NCI-H526 (cell line): Measurements from ENCODE around the gene SSU72.
A peak's percentile ranks its signal among the peaks of the same experiment; 100 is the strongest.
"Not testable (repeated sequence)": the region's sequence is repeated elsewhere in the genome, so short reads cannot be mapped to it uniquely, and the experiment has no call there.

Experiments used
- DNase-seq, 2 experiments: peaks; one replicate each; lab custom pipeline; 2025; lab: John Stamatoyannopoulos, UW

SSU72 gene

GRCh38 chr1:1595341-1595740 is 20.7 kb upstream of the SSU72 start:
- DNase-seq = not testable (repeated sequence)

DNA sequence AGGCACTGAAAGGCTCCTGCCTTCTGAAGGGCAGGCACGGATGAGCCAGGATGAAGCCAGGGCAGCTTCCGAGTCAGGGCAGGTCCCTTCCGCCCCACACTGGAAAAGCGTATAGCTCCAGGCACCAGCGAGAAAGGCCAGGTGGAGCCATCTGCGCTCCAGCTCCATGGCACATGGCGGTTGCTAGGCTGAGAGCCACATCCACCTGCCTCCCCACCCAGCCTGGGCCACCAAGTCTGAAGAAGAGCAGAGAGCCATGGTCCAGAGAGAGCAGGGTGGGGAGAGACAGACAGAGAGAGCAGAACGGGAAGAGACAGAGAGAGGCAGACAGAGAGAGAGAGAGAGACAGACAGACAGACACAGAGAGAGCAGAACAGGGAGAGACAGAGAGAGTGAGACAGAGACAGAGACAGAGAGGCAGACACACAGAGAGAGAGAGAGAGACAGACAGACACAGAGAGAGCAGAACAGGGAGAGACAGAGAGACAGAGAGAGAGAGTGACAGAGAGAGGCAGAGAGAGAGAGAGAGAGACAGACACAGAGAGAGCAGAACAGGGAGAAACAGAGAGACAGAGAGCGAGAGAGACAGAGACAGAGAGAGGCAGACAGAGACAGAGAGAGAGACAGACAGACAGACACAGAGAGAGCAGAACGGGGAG is 20.1 kb upstream of the SSU72 start:
- DNase-seq = peak; percentile 55 to 75

DNA sequence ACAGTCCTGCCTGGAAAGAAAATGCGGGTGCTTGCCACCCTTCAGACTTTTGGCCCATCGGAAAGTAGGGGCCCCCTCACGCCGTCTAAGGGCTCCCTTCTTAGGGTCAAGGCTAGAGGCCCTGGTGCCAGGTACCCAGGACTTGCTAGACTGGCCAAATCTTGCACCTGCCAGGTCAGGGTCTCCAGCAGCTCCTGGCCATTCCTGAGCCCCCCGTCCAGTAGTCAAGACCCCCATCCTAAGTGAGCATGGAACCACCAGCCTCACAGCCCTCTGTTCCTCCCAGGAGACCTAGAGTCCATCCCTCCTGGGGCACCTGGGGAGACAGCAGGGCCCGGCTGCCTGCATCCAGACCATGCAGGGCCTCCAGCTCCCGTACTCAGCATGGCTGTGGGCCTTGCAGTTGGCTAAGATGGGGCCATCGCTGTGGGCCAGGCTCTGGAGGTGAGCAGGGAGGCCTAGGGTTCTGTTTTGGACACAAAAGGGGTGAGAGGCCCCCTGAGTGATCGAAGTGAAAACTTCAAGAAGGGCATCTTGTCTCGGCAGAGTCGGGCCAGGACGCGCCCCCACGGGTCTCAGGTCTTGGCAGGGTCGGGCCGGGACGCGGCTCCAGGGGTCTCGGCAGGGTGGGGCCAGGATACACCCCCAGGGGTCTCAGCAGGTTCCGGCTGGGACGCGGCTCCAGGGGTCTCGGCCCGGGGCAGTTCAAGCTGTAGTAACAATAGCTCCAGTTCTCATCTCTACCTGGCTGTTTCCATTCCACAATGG is 19.4 kb upstream of the SSU72 start:
- DNase-seq = no peak

GRCh38 chr1:1591452-1591851 is 16.8 kb upstream of the SSU72 start:
- DNase-seq = no peak

- DNase-seq = no peak
These were observed 8.8 kb upstream of the SSU72 start for GRCh38 chr1:1583347-1584010.

DNA sequence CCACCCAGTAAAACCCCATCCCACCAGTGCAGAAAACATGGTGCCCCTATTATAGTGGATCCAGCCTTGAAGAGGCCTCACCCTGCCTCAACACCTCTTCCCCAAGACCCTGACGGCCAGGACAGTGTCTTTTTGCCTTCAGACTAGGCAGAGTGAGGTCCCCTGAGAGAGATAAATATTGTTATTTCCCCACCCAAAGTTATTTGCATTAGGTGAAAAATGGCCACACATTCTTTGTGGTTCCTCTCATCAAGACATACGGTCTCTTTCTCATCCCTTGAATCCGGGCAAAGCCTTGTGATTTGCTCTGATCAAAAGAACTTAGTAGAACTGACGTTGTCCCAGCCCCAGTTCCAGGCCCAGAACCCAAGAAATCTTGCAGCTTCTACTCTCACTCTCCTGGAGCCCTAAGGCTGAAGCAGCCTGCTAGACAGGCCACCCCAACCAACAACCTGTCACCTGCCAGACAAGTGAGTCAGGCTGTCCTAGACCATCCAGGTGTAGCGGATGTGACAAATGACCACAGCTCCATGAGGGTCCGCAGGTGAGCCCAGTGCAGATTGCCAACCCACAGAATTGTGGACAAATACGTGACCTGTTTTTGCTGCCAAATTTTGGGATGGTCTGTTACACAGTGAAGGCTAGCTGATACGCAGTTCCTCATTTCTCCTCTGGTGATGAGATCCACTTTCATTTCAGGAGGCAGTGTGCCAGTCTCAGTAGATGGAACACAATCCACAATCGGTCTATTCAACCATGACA is 8.1 kb upstream of the SSU72 start:
- DNase-seq = no peak

DNA sequence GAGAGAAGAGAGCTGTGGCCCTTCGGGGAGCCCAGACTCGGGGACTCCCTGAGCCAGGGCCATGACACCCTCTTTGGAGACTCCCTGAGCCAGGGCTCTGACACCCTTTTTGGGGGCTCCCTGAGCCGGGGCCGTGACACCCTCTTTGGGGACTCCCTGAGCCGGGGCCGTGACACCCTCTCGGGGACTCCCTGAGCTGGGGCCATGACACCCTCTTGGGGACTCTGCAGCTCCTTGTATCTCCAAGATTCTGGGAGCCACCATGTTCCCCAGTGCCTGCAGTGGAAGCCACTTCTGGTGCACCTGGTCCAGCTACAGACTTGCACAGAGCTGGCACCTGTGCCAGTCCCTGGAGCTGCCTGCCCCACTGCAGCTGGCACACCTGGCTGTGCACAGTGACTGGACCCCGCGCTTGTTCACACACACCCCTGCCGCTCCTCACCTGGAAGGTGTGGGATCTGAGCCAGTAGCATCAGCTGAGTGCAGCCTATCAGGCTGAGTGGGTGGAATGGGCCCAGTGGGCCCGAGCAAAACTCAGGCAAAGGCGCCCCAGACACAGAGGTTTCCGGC is 3.8 kb upstream of the SSU72 start:
- no peak for DNase-seq

DNA sequence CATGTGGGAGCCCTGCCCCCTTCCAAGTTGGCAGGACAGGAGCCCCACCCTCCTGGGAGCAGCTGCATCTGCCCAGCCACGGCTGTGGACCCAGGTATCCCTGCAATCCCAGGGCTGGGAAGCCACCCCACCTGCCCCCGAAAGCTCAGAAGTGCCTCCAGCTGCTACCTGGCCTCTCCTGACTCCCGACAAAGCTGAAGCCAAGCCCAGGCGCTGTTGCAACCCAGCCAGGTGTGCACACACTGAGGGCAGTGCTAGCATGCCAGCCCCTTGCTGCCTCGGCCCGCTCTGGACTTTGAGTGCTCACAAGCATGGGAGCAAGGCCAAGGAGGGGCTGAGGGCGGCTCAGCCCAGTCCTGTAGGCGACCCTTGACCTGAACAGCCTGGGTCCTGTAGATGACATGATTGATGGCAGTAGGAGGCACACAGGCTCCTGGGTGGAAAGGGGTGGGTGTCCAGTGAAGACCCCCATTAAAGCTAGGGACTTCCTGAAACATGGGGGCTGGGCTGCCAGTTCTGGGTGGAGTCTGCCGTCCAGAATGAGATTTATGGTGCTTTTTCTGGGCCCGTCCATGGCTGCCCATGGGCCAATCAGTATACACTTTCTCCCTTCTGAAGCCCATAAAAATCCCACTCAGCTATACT is 2.8 kb upstream of the SSU72 start:
- DNase-seq = no peak

DNA sequence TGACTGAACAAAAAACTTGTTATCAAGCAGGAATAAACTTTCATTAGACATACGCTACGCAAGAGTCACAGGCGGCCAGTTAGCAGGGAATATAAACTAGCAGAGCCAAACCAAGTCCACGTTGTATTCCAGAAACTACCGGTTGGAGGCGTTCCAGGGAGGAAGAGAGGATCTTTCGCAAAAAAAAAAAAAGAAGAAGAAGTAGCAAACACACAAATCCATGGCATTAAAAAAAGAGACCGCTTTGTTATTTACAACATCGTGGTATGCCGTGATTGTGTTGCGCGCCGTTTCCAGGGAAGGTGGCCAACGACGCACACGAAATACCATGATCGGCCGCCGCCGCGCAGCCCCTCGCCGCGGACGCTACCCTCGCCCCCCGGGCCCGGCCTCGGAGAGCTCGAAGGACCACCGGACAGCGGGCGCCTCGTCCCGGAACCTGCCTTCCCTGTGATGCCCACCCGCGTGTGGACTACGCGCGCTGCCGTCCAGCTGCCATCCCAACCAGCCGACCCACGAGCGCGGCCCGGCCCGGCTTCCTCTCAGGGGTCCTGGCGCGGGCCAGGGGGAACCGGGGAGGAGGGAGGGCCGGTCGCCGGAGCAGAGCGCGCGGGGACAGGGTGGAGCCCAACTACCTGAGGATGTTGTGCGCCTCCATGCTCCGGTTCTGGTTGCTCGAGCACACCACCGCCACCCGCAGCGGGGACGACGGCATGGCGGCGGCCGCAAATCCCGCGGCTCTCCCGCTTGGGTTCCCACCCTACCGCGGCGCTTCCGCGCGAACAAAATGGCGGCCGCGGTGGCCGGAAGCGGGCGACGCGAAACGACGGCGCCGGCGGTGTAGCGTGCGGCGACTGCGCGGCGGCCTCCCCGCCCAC is 581 bp downstream of the SSU72 start:
- peak in 1 of 2 experiments; percentile 83 for DNase-seq

DNA sequence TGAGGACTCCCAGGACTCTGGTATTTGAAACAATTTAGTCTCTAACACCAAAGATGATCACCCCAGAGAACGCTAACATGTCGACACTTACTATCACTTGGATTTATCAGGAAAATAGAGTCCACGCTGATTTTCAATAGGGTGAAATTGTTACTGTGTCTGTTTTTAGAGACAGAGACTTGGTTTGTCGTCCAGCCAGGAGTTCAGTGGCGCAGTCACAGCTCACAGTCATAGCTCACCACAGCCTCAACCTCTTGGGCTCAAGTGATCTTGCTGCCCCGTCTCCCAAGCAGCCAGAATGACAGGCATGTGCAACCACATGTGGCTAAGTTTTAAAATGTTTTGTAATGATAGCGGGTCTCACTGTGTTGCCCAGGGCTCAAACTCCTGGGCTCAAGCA is 5.3 kb downstream of the SSU72 start:
- DNase-seq = no peak

GRCh38 chr1:1567891-1568291 is 6.8 kb downstream of the SSU72 start:
- DNase-seq = no peak

- no peak for DNase-seq
These were observed 7.3 kb downstream of the SSU72 start for GRCh38 chr1:1567152-1567875.

- no peak for DNase-seq
These were observed 9.3 kb downstream of the SSU72 start for GRCh38 chr1:1565340-1565739.

DNA sequence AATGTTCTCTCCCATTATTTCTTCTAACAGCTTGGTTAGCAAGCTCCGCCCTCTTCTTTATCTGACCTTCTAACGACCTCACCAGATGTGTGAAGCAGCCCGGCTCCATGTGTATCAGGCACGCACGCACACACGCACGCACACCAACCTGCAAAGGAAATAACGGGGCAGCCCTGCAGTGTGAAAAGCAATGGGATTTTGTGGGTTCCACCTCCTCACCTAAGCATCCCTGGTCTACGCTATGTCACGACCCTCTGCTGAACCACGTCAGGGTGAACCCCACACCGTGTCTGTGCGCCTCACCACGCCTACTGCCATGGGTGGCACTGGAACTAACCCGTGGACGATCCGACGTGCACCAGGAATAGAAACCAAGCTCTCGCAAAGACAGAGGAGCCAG is 10.4 kb downstream of the SSU72 start:
- DNase-seq = no peak

- no peak for DNase-seq
These were observed 11.0 kb downstream of the SSU72 start for GRCh38 chr1:1563688-1564087.

DNA sequence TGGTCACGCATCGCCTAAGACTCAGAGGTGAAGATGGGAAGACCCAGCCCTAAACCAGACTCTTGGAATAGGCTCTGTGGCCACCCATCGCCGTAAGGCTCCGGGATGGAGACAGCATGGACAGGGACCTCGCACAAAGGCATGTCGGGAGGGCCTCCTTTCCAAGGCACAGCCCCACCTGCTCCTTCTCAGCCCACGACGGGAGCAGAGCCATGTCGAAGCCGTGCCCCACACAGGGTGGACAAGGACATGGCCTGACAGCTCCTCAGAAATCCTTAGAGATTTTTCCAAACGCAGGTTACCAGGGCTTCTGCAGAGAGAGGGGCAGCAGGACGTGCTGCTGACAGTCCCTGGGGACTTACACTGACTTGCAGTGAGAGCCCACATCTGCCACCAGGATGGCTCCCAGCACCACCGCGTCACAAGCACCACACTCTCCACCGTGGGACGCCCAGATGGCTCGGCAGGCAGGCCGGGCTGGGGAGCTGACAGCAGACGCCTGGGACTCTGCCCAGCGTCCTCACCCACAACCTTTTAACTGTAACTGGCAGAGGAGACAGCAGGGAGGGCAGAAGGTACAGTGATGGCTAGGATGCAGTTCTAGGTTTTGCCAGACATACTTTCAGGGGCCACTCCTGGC is 12.0 kb downstream of the SSU72 start:
- DNase-seq = no peak

GRCh38 chr1:1561801-1562470 is 12.7 kb downstream of the SSU72 start:
- no peak for DNase-seq

- DNase-seq = no peak
These were observed 14.5 kb downstream of the SSU72 start for GRCh38 chr1:1560178-1560577.

DNA sequence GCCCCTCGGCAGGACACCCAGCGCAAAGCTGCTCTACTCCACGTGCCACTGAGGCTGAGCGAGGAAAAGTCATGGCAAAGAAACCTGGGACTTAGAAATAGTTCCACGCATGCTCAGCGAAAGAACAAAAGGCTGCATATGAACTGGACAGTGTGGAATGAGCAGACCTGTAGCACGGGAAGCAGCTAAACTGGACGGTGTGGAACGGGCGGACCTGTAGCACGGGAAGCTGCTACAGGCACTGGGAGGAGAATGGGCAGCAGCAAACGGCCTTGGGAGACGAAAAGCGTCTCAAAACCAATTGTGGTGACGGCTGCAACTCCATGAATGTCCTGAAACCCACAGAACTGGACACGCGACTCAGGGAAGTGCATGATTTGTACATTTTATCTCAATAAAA is 15.6 kb downstream of the SSU72 start:
- no peak for DNase-seq
